SU-DHL-6 (cell line): ENCODE results near the gene SPTLC3.

ENCODE experiments used
- EZH2phosphoT487 ChIP-seq: fragments of 200-600 bp; sonication (generic), shearing (Covaris generic); conservative IDR thresholded peaks from 2 replicates; pipeline ENCODE4 v1.6.1; 2018; ENCODE audit warnings: mild to moderate bottlenecking, antibody characterized with exemption, low read length, moderate library complexity, mixed read lengths
- TF ChIP-seq, protein P1 (sequence below): fragments of 200-600 bp; sonication (generic); IDR thresholded peaks from one replicate; pipeline ENCODE4 v1.5.1; 2017; ENCODE audit warnings: antibody characterized with exemption, mild to moderate bottlenecking, low read length, moderate library complexity; ENCODE audit not compliant: insufficient read depth, poor library complexity, severe bottlenecking

DNA sequence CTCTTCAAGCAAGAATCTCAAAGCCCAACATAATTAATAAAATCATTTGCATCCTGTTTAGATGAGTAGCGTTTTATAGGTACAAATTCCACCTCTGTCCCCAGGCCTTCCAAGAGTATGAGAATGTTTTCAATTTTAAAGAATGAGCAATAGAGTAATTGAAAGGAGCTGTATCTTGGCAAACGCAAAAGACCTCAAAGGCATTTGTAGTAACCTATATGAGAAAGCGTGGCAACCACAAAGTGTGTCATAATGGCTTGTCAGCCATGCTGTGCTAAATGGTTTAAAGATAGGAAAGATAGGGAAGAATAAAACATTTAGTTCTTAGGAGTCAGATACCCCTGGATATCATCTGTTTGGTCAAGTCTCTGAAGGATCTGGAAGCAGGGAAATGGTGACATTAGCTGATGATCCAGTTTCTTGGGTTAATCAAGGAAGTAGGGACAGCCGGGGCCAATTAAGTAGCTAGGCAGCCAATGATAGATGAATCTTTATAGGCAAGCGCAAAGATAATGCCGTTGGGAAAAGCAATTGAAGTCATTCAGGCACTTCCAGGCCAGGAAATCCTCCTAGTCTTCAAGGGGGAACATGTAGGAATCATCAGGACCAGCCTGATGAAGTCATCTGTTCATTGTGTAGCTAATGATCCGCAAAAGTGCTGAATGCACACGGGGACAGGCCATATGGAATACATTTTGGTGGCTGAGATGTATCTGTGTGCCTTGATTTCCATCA is 140.8 kb downstream of the SPTLC3 start:
- TF ChIP-seq, protein P1, sequence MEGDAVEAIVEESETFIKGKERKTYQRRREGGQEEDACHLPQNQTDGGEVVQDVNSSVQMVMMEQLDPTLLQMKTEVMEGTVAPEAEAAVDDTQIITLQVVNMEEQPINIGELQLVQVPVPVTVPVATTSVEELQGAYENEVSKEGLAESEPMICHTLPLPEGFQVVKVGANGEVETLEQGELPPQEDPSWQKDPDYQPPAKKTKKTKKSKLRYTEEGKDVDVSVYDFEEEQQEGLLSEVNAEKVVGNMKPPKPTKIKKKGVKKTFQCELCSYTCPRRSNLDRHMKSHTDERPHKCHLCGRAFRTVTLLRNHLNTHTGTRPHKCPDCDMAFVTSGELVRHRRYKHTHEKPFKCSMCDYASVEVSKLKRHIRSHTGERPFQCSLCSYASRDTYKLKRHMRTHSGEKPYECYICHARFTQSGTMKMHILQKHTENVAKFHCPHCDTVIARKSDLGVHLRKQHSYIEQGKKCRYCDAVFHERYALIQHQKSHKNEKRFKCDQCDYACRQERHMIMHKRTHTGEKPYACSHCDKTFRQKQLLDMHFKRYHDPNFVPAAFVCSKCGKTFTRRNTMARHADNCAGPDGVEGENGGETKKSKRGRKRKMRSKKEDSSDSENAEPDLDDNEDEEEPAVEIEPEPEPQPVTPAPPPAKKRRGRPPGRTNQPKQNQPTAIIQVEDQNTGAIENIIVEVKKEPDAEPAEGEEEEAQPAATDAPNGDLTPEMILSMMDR, result no peak
- no peak for TF ChIP-seq EZH2phosphoT487
